Astrocyte of the spinal cord (primary cell): ENCODE results near the gene ARSG.
"Not testable (repeated sequence)": the region's sequence is repeated elsewhere in the genome, so short reads cannot be mapped to it uniquely, and the experiment has no call there.

ENCODE experiments used
- DNase-seq: peaks from one replicate; pipeline ENCODE4 v3.0.0; 2011; ENCODE audit warnings: low read depth, low spot score
- H3K4me3 ChIP-seq: 2 replicates; pipeline ENCODE4 v1.5.1; 2011; ENCODE audit warnings: low read depth, mild to moderate bottlenecking, low read length, moderate library complexity
- in situ Hi-C: cut with HindIII; loops from 2 replicates; pipeline ENCODE4 v1.10.0; 2017; ENCODE audit warnings: low sequenced_read_pairs
- TF ChIP-seq, protein P1 (sequence below): IDR thresholded peaks from 2 replicates; pipeline ENCODE4 v1.5.1; 2012; ENCODE audit warnings: low read depth, mild to moderate bottlenecking, low read length, inconsistent platforms

The ARSG gene

DNA sequence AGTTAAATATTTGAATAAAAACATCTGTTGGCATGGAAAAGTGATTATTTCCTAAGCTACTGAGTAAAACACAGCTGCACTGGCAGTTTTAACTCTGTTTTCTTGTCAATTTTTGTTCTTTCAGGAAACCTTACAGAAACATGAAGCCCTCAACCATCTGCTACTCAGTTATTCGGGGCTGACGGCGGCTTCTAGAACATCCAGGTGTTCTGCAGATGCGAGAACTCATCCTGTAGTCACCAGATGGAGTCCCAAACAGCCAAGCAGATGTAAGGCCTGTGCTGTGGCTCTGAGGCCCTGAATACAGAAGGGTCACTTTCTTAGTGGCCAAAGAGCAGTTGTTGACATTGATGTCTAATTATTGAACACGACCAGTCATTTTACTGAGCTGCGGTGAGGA, 15.5 kb downstream of the ARSG start:
- in situ Hi-C loops: no loop called here
- DNase-seq: no peak
- H3K4me3 ChIP-seq: no peak overlapping the region
- TF ChIP-seq, protein P1, sequence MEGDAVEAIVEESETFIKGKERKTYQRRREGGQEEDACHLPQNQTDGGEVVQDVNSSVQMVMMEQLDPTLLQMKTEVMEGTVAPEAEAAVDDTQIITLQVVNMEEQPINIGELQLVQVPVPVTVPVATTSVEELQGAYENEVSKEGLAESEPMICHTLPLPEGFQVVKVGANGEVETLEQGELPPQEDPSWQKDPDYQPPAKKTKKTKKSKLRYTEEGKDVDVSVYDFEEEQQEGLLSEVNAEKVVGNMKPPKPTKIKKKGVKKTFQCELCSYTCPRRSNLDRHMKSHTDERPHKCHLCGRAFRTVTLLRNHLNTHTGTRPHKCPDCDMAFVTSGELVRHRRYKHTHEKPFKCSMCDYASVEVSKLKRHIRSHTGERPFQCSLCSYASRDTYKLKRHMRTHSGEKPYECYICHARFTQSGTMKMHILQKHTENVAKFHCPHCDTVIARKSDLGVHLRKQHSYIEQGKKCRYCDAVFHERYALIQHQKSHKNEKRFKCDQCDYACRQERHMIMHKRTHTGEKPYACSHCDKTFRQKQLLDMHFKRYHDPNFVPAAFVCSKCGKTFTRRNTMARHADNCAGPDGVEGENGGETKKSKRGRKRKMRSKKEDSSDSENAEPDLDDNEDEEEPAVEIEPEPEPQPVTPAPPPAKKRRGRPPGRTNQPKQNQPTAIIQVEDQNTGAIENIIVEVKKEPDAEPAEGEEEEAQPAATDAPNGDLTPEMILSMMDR: no peak

GRCh38 chr17:68307443-68307842, 16.1 kb downstream of the ARSG start:
- in situ Hi-C loops: no loop called here
- no peak for DNase-seq
- TF ChIP-seq, protein P1: no peak
- H3K4me3 ChIP-seq: no peak overlapping the region

GRCh38 chr17:68308486-68308885, 17.2 kb downstream of the ARSG start:
- DNase-seq, in situ Hi-C loops, H3K4me3 ChIP-seq: not testable (repeated sequence)

GRCh38 chr17:68309066-68309670, 17.9 kb downstream of the ARSG start:
- H3K4me3 ChIP-seq, in situ Hi-C loops, DNase-seq: not testable (repeated sequence)

DNA sequence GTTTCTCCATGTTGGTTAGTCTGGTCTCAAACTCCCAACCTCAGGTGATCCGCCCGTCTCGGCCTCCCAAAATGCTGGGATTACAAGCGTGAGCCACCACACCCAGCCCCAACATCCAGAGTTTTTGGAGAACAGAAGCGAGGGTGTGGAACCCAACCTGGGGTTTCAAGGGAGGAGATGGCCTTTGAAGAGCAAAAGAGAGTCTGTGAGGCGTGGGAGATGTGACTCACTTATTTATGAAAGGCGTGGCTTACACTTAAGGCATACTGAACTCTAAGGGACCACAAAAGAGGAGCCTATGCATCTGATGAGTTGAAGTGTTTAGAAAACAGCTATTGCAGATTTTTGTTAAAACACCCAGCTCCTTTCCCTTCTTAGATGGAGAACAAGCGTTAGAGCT, 18.9 kb downstream of the ARSG start:
- DNase-seq: no peak
- TF ChIP-seq, protein P1: no peak
- in situ Hi-C loops: no loop called here
- no peak overlapping the region for H3K4me3 ChIP-seq

DNA sequence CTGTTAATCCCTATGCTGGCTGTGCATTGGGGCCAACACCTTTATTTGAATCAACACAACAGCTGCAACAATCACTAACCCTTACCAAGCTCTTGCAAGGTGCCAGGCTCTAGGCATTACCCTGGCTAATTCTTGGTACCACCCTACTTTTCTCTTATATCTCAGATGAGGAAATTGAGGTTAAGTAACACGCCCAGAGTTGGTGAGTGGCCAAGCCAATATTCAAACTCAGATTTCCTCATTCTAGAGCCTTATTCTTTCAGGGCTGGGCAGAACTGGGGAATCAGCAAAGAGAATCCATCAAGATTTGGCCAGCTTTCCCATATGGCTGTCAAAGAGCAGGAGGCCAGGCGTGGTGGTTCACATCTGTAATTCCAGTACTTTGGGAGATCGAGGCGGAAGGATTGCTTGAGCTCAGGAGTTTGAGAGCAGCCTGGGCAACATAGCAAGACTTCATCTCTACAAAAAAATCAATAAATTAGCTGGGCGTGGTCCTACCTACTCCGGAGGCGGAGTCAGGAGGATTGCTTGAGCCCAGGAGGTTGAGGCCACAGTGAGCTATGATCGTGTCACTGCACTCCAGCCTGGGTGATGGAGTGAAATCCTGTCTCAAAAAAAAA, 23.7 kb downstream of the ARSG start:
- no peak overlapping the region for H3K4me3 ChIP-seq
- in situ Hi-C loops: no loop called here
- TF ChIP-seq, protein P1: no peak
- no peak for DNase-seq

DNA sequence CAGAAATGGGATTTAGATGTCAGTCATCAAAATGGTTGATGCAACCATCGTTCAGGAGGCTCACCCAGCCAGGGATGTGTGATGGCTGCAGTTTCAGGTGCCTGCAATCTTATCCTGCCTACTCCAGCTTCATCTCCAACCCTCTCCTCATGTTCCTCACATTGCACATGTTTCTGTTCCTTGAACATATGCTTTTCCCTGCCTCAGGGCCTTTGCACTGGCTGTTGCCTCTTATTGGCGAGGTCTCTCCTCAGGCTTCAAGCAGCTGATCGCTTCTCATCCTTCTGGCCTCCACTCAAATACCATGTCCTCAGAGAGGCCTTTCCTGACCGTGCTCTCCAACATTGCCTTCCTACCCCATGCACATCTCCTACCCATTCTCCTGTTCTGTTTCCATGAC, 24.6 kb downstream of the ARSG start:
- TF ChIP-seq, protein P1: no peak
- in situ Hi-C loops: no loop called here
- no peak overlapping the region for H3K4me3 ChIP-seq
- no peak for DNase-seq
